HG02973 (cell line): ENCODE results near the gene SMC1A.
A peak's percentile ranks its signal among the peaks of the same experiment; 100 is the strongest.
"Not testable (repeated sequence)": the region's sequence is repeated elsewhere in the genome, so short reads cannot be mapped to it uniquely, and the experiment has no call there.

Source experiments
- ATAC-seq: cut with Tn5 transposase; IDR thresholded peaks from one replicate; pipeline ENCODE4 v1.9.1; 2021; ENCODE audit warnings: moderate library complexity; ENCODE audit not compliant: unreplicated experiment

Gene SMC1A

GRCh38 chrX:53422086-53422860 is at the start of gene SMC1A:
SMC1A (minus strand) TSS chrX:53422654; CDS start chrX:53422600, 54 bp downstream.
- ATAC-seq = peak; percentile 92

DNA sequence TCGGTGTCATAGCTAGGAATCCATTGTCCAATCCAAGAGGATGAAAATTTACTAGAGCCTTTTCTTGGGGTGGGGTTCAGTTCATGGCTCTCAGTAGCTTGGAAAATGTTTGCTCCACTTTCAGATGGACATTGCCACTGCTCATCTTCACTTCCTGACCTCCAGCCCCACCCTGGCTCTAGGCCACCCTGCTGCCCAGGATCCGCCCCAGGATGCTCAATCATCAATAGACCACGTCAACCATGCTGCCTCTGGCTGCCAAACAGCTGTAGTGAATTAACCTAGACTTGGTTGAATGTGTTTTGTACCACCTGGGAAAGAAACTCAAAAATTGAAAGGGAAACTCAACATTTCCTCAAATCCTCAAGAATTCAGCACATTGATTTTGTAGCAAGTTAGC is 48.9 kb upstream of the SMC1A start:
- ATAC-seq = no peak

- not testable (repeated sequence) for ATAC-seq
Observed at GRCh38 chrX:53468659-53469058, 46.2 kb upstream of the SMC1A start.

GRCh38 chrX:53458082-53458481 is 35.6 kb upstream of the SMC1A start:
- no peak for ATAC-seq

GRCh38 chrX:53456254-53456653 is 33.8 kb upstream of the SMC1A start:
- no peak for ATAC-seq

DNA sequence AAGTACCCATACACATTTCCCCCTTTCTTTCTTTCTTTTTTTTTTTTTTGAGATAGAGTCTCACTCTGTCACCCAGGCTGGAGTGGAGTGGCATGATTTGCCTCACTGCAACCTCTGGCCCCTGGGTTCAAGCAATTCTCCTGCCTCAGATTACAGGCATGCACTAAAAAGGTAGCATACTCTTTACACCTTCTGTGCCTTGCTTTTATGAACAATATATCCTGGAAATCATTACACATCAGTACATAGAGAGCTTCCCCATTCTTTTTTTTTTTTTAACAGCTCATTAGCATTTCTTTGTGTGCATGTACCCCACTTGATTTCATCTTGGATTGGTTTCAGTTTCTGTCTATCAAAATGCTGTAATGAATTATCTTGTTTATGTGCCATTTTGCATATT is 30.4 kb upstream of the SMC1A start:
- no peak for ATAC-seq

GRCh38 chrX:53449632-53450031 is 27.2 kb upstream of the SMC1A start:
- no peak for ATAC-seq

DNA sequence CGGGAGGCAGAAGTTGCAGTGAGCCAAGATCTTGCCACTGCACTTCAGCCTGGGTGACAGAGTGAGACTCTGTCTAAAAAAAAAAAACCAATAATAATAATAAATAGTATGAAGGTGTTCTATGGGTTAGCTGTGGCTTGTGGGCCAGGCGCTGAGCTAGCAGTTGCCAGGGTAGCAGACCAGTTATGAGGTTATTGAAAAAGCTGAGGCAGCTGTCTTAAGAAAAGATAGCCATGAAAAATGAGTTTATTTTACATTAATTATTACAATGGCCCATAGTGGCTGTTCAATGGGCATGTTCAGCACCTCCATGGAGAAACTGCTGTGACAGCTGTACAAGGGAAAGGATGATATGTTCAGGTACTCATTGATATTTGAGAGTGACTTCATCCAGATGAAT is 25.0 kb upstream of the SMC1A start:
- no peak for ATAC-seq

- no peak for ATAC-seq
Observed at GRCh38 chrX:53445977-53446376, 23.5 kb upstream of the SMC1A start.

DNA sequence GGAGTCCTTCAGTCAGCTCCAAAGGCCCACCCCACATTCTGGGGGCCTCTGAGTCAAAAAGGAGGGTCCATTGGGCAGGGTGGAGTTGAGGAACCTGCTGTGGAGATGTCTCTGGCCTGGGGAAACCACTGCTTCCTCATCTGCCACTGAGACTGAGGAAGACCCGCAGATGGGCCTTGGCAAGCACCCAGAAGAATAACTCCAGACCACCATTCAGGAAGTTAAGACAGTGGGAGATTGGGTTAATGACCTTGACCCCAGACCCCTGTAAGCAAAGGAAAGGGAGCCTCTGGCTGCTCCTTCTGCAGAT is 19.8 kb upstream of the SMC1A start:
- ATAC-seq = no peak

DNA sequence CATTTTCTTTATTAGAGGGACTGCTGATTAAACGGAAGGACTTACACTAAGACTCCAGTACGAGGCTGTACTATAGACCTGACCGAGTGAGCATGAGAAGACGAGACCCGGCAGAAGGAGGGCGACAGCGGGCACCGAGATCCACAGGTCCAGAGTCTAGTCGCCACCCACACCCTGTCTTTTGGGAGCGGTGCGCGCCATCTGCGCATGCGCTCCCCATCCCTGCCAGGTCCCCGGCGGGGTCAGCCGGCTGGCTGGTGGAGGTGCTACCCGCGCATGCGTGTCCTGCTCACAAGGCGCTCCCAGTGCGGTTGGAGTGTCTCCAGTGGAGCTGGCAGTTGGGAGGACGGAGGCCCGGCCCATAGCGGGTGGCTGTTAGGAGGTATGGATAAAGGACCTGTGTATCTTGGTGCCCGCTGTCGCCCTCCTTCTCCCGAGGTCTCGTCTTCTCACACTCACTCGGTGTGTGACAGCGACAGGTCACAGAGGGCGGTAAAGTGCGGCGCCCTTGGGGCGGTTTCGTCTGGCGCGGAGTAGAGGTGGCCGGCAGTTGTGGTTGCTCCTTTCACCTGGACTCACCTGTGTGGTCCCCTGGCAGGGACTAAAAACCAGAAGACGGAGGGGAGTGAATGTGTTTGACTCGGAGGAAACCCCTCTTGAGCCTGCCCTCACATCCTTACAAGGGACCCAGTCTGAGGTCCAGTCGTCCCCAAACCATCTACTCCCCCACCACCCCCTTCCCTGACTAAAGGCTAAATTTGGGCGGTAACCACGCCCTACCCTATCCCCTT is 19.3 kb upstream of the SMC1A start:
- ATAC-seq = peak; percentile 75

GRCh38 chrX:53440621-53441517 is 18.4 kb upstream of the SMC1A start:
- ATAC-seq = no peak

GRCh38 chrX:53440101-53440500 is 17.6 kb upstream of the SMC1A start:
- ATAC-seq = no peak

DNA sequence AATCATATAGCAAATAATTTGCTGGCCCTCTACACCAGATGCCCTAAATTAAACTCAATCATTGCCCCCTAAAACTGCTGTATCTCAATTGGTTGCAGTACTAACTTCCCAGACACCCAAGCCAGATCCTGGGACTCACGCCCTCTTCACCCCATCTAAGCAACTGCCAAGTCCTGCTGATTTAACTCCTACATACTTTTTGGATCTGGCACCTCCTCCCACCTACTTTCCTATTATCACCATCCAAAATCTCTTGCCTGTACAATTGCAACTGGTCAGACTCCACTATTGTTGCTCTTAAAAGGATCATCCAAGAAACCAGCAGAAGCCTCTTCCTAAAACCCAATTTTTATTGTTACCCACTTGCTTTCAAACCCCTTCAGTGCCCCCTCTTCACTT is 16.4 kb upstream of the SMC1A start:
- ATAC-seq = no peak

- no peak for ATAC-seq
Observed at GRCh38 chrX:53438174-53438831, 15.8 kb upstream of the SMC1A start.

DNA sequence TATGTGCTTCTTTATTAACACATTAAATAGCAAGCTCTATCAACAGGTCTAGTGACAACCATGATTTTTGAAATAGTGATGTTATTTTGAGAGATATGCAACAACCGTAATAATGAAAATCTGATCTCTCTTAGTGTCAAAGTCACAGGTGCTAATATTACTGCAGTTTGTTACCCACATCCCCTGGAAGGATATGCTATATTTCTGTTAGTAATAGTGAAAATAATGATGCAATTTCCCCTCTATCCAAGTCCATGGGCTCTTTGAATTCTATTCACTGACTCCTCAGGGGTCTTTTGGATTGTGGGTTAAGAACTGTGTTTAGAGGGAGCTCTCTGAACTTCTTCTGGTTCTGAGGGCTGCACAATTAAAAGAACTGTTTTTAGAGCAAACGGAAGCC is 14.8 kb upstream of the SMC1A start:
- ATAC-seq = no peak

GRCh38 chrX:53435997-53436396 is 13.5 kb upstream of the SMC1A start:
- ATAC-seq = peak; percentile 65

GRCh38 chrX:53433651-53434639 is 11.5 kb upstream of the SMC1A start, which contains the start of gene HSD17B10:
HSD17B10 (minus strand) TSS chrX:53434370; CDS start chrX:53434345, 25 bp downstream.
- peak; percentile 88 for ATAC-seq

DNA sequence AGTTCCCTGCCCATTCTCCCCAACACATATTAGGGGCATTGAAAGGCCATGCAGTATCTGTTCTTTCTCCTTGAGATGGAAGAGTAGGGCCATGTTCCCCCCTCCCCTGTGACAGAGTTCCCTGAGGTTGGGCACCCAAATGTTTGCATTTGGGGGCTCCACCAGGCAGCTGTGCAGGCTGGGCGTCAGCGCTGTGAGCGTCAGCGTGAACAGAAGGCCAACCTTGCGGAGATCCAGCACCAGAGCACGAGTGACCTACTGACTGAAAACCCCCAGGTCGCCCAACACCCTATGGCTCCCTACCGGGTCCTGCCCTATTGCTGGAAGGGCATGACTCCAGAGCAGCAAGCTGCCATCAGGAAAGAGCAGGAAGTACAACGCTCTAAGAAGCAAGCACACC is 7.8 kb upstream of the SMC1A start:
- no peak for ATAC-seq

DNA sequence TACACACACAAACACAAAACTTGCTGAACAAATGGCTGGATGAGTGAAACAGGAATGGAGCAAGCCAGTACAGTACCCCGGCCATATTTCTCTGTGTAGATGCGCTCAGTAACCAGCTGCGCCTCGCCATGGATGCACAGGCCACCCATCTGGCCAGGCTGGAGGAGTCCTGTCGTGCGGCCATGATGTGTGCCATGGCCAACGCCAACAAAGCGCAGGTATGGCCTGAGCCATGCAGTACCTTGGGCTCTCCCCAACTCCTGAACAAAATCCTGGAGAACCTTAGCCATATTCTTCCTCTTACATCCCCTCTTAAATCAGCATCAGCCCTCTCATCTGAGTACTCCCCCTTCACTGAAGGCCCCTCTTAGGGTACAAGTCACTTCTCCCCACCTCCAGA is 7.3 kb upstream of the SMC1A start:
- no peak for ATAC-seq
